Measurements from ENCODE around the gene ORM2. TPM values are rescaled to one million over a fixed set of nuclear protein-coding genes. Genes with fewer than 3 reads are reported as not detected.
A peak's percentile ranks its signal among the peaks of the same experiment; 100 is the strongest.

The ORM2 gene
- total and polyA plus RNA-seq, 2 of the 8 experiments (the other 6 are each of a cell fraction or from before 2014, with no cell fraction given): 1.3 TPM; not detected in 1

DNA sequence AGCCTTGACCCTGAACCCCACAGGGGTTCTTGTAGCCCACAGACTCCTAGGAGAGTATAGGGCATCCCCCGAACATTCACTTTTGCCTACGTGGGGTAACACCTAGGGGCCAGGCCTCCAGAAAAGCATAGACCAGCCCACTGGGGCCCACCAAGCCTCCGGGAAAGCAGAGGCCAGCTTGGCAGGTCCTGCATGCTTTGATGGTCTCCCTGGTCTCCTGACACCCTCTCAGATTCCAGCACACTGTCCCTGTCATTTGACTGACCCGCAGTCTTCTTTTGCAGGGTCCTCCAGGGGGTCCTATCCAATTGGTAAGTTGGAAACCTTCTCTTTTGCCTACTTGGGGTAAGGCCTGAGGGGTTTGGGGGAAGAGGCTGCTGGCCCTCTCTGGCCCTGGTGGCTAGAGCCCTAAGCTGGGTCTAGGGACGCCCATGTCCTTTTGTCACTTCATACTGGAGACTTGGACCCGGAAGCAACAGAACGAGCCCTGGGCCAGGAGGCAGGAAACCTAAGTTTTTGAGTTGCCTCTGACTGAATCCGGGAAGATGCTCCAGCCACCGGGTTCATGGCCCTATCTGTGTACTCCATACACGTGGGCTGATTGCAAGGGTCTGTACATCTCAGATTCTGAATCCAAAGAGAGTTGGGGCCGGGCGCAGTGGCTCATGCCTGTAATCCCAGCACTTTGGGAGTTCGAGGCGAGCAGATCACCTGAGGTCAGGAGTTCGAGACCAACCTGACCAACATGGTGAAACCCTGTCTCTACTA, 27.7 kb upstream of the ORM2 start:
- Histone ChIP-seq H3K4me3 (ENCODE audit: extremely low read depth in 1 of 4, insufficient read depth in 2 of 4, low read depth in 3 of 4, low read length in 4 of 4) (no peak overlapping the region), H3K4me1 (replicated peaks in 1 of 4; ENCODE audit: control insufficient read depth in 3 of 4, insufficient read depth in 4 of 4, low read length in 3 of 4) (no peaks in the 10 kb centered on the region; a peak in 2 of 7 replicates), H3K4ac (replicated peaks; ENCODE audit: insufficient read length, low read depth, low read length) (no peak overlapping the region), H3K18ac (ENCODE audit: extremely low read depth, low read length) (no peak overlapping the region), H2BK12ac (ENCODE audit: low read depth, low read length) (no peak overlapping the region), H3K9ac (replicated peaks in 1 of 4; ENCODE audit: extremely low read depth in 1 of 4, low read depth in 3 of 4, low read length in 3 of 4) (no peak overlapping the region), H3K4me2 (ENCODE audit: insufficient read depth in 1 of 2, low read depth in 2 of 2, low read length in 2 of 2) (no peak overlapping the region), H4K8ac (ENCODE audit: extremely low read depth, insufficient read depth, low read length) (no peak overlapping the region), H3K36me3 (ENCODE audit: control insufficient read depth in 2 of 4, insufficient read depth in 4 of 4, low read length in 3 of 4) (peaks cover 0 to 10% (median 1%) of the 10 kb centered on the region in 4 experiments; a peak in 2 of 8 replicates), H4K20me1 (replicated peaks in 1 of 2; ENCODE audit: control insufficient read depth in 1 of 2, insufficient read depth in 2 of 2, low read length in 2 of 2) (peaks cover 0 to 1% of the 10 kb centered on the region in 2 experiments), H3K56ac (replicated peaks; ENCODE audit: insufficient read length, low read depth, low read length) (no peak overlapping the region), H3K9me3 (ENCODE audit: insufficient read depth in 2 of 2, low read depth in 1 of 2, low read length in 1 of 2) (no peaks in the 10 kb centered on the region), H3K79me1 (ENCODE audit: low read depth, low read length) (no peaks in the 10 kb centered on the region), H3K27me3 (replicated peaks in 1 of 4; ENCODE audit: control insufficient read depth in 3 of 4, extremely low read depth in 1 of 4, insufficient read depth in 3 of 4, low read length in 3 of 4) (no peaks in the 10 kb centered on the region), H2BK15ac (ENCODE audit: low read length) (no peak overlapping the region), H3K27ac (ENCODE audit: low read depth, low read length) (no peak overlapping the region), H2AK5ac (ENCODE audit: low read depth, low read length) (no peak overlapping the region), H3K14ac (ENCODE audit: insufficient read length) (no peak overlapping the region), H2BK120ac (replicated peaks; ENCODE audit: low read depth, low read length) (no peak overlapping the region), H2AFZ (ENCODE audit: low read length) (no peak overlapping the region), H3K23ac (ENCODE audit: insufficient read length) (no peak overlapping the region), H2BK20ac (ENCODE audit: low read length) (no peak overlapping the region), H4K5ac (ENCODE audit: insufficient read length, low read depth, low read length) (no peak overlapping the region), H4K91ac (replicated peaks; ENCODE audit: insufficient read length, low read length) (no peak overlapping the region), H2BK5ac (ENCODE audit: low read depth, low read length) (no peak overlapping the region), H3K23me2 (ENCODE audit: low read depth, low read length) (no peaks in the 10 kb centered on the region), H3K79me2 (ENCODE audit: control insufficient read depth in 1 of 2, insufficient read depth in 2 of 2, low read length in 2 of 2) (no peaks in the 10 kb centered on the region)
- TF ChIP-seq CHD2 (IDR thresholded peaks at IDR 0.05; ENCODE audit: low read length) (no peak), NRF1 (IDR thresholded peaks at IDR 0.05; ENCODE audit: low read depth, low read length) (no peak), POLR2AphosphoS5 (IDR thresholded peaks at IDR 0.05; ENCODE audit: low read depth, low read length) (no peak)
- ChIA-PET POLR2A (ENCODE audit: partially characterized antibody) (no interaction called here), CTCF (ENCODE audit: partially characterized antibody) (interaction anchor here (1.0 to 1.2 kb wide), 3 partner anchors 11 to 218 kb away, joined by 3 to 4 read pairs (median 3); no protein-coding TSS in a partner anchor)
- FAIRE-seq: no peak
- 84% methylated on average over 15 of the region's 15 CpGs; no CpG with 5 or more reads in 1 of the 2 experiments for WGBS, 2 experiments (ENCODE audit: extremely low coverage in 1 of 2, insufficient coverage in 1 of 2, insufficient read length in 1 of 2, insufficient replicate concordance in 2 of 2, low coverage in 1 of 2, low lambda C conversion rate in 2 of 2, missing lambda C conversion rate in 1 of 2)
- DNase-seq (ENCODE audit: low read depth in 1 of 2, low spot score in 2 of 2): peak in 1 of 2 experiments; percentile 27
